Measurements from ENCODE around the gene DDAH2.

DNA sequence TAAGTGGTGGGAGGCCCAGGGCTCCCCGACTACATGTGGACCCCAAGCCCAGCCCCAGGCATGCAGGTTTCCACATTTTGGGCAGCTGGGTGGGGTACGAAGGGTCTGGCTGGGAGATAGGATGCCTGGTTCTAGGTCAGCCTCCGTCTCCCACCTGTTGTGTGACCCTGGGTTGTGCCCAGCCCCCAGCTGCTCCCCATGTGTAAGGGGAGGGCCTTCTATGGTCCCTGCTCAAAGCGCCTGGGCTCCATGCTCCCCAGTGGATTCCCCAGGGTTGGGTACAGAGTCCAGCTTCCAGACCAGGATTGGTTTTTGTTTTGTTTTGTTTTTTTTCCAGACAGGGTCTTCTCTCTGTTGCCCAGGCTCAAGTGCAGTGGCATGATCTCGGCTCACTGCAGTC is 49.1 kb upstream of the DDAH2 start:
- TF ChIP-seq POLR2AphosphoS5 (IDR thresholded peaks at IDR 0.05): no peak
- TF ChIP-seq, protein P1, sequence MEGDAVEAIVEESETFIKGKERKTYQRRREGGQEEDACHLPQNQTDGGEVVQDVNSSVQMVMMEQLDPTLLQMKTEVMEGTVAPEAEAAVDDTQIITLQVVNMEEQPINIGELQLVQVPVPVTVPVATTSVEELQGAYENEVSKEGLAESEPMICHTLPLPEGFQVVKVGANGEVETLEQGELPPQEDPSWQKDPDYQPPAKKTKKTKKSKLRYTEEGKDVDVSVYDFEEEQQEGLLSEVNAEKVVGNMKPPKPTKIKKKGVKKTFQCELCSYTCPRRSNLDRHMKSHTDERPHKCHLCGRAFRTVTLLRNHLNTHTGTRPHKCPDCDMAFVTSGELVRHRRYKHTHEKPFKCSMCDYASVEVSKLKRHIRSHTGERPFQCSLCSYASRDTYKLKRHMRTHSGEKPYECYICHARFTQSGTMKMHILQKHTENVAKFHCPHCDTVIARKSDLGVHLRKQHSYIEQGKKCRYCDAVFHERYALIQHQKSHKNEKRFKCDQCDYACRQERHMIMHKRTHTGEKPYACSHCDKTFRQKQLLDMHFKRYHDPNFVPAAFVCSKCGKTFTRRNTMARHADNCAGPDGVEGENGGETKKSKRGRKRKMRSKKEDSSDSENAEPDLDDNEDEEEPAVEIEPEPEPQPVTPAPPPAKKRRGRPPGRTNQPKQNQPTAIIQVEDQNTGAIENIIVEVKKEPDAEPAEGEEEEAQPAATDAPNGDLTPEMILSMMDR (IDR thresholded peaks at IDR 0.05): no peak
